Kidney epithelial cell (primary cell): ENCODE data around the gene TRAPPC5. TPM values are rescaled to one million over a fixed set of nuclear protein-coding genes. Genes with fewer than 3 reads are reported as not detected.

Experiments used
- DNase-seq: peaks from one replicate; pipeline ENCODE4 v3.0.0-alpha.2; 2010; ENCODE audit warnings: low read depth
- H3K27me3 ChIP-seq: 2 replicates; pipeline ENCODE4 v1.6.0; 2011; ENCODE audit warnings: low read length; ENCODE audit not compliant: control insufficient read depth, insufficient read depth
- H3K36me3 ChIP-seq: 2 replicates; pipeline ENCODE4 v1.5.1; 2011; ENCODE audit warnings: low read length; ENCODE audit not compliant: control insufficient read depth, insufficient read depth
- H3K4me3 ChIP-seq: 2 replicates; pipeline ENCODE4 v1.5.1; 2011; ENCODE audit warnings: low read depth, mild to moderate bottlenecking, control low read depth, low read length
- CTCF ChIP-seq: IDR thresholded peaks from 2 replicates; pipeline ENCODE4 v1.5.1; 2011; ENCODE audit warnings: mild to moderate bottlenecking, moderate library complexity, low read length, control low read depth, inconsistent platforms; ENCODE audit not compliant: insufficient read depth, poor library complexity, severe bottlenecking
- total RNA-seq: library from RNA; depleted of rRNA; stranded (reverse); fragments of >200 nt; gene quantifications from 2 replicates; pipeline ENCODE4 v1.2.3, GENCODE V29; 2015

Gene TRAPPC5
- total RNA-seq, 1 donor from 2014 or later: 117 TPM

GRCh38 chr19:7703332-7703731, 22.7 kb downstream of the TRAPPC5 start:
- H3K36me3 ChIP-seq: no peaks in the 10 kb centered on the region
- TF ChIP-seq CTCF: no peak
- no peak overlapping the region for H3K4me3 ChIP-seq
- H3K27me3 ChIP-seq: peaks cover 7% of the 10 kb centered on the region
- no peak for DNase-seq

DNA sequence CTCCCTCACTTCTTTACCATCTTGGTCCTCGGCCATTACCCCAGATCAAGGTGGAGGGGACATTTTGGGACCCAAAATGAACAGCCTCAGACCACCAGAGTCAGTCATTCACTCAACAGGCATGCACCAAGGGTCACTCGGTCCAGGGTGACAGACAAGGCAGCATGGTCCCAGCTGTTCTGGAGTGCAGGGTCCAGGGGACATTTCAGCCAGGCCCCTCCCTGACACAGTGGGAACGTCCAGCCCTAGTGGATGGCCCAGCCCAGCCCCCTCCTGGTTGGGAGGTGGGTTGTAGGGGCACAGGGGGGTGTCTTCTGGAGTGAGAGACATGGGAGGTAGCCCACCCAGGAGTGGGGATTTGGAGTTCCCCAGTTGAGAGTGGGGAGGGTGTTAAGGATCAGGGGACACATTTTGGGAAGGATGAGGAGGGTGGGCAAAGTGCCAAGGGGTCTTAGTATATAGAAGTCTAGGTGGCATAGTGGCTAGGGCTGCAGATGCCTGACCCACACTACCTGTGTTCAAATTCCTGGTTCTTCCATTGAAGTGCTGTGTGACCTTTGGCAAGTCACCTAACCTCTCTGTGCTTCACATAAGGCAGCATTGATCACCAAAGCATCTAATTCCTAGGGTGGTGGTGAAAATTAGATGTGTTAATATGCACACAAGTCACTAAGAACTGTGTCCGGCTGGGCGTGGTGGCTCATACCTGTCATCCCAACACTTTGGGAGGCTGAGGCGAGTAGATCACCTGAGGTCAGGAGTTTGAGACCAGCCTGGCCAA, 23.8 kb downstream of the TRAPPC5 start:
- no peak for TF ChIP-seq CTCF
- Histone ChIP-seq H3K27me3 (no peaks in the 10 kb centered on the region), H3K4me3 (no peak overlapping the region)

GRCh38 chr19:7705387-7706187, 25.0 kb downstream of the TRAPPC5 start:
- Histone ChIP-seq H3K27me3 (no peaks in the 10 kb centered on the region), H3K4me3 (no peak overlapping the region), H3K36me3 (no peaks in the 10 kb centered on the region)
- no peak for TF ChIP-seq CTCF
- no peak for DNase-seq

More for the DNA sequence above, 23.8 kb downstream of the TRAPPC5 start:
- no peak for DNase-seq
- no peaks in the 10 kb centered on the region for H3K36me3 ChIP-seq

DNA sequence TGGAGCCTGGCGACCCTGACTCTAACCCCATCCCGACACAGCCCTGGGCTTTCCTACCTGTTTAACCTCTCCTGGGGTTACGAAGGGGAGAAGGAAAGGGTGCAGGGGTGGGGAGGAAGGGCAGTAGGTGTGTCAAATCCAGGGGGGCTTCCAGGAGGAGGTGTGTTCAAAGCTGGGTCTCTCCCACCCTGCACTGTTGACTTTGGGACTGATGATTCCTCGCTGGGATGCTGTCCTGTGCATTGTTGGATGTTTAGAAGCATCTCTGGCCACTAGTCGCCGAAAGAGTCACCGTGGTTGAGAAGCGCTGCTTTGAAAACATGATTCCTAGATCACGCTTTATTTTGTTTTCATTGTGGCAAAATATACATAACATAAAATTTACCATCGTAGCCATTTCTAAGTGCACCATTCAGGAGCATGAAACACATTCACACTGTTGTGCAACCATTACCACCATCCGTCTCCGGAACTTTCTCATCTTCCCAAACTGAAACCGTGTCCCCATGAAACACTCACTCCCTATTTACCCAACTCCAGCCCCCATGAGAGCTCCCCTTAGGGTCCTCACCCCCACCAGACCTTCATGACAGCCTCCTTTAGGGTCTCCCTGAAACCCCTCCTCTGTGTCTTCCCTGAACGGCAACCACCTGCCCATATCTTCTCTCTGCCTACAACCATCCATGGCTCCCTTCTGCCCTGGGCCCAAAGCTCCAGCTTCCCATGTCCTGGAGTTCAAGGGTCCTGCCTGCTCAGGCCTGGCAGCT, 25.7 kb downstream of the TRAPPC5 start:
- Histone ChIP-seq H3K27me3 (no peaks in the 10 kb centered on the region), H3K4me3 (no peak overlapping the region), H3K36me3 (no peaks in the 10 kb centered on the region)
- no peak for DNase-seq
- TF ChIP-seq CTCF: no peak

GRCh38 chr19:7706955-7707456, 26.4 kb downstream of the TRAPPC5 start:
- no peak for DNase-seq
- Histone ChIP-seq H3K4me3 (no peak overlapping the region), H3K36me3 (no peaks in the 10 kb centered on the region), H3K27me3 (no peaks in the 10 kb centered on the region)
- no peak for TF ChIP-seq CTCF
